Measurements from ENCODE around the gene TNNT3.

Gene TNNT3

DNA sequence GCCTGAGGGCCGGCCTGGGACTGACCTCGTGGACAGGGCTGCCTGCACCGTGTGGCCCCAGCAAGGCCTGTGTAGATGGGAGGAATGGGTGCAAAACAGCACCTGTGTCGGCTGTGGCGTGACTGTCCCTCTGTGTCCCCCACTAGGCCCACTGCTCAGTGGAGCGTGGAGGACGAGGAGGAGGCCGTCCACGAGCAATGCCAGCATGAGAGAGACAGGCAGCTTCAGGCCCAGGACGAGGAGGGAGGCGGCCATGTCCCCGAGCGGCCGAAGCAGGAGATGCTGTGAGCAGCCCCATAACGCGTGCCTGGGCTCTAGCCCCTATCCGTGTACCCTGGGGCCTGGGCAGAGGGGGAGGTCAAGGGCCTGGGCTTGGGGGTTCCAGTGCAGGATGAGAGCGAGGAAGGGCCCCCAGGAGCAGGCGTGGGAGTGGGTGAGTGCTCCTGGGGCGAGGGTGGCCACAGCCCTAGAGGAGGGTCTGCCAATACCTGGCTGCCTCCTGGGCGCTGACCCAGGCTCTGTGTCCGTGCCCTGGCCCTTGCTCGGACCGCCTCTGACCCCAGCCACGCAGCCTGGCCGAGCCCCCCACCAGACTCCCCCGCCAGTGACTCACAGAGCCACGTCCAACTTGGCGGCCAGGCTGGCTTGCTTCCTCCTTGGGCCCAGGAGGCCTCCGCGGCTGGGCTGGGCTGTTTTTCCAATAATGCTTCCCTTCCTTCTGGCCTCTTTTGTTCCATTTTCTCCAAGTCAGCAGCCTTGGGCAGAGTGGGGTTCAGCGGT is 39.4 kb upstream of the TNNT3 start:
- Histone ChIP-seq H3K9me3 (ENCODE audit: severe bottlenecking) (no peaks in the 10 kb centered on the region), H3K4me3 (ENCODE audit: severe bottlenecking) (no peak overlapping the region), H3K4me1 (ENCODE audit: insufficient read depth, poor library complexity, severe bottlenecking) (peaks cover 16% of the 10 kb centered on the region), H3K36me3 (ENCODE audit: low read depth) (no peaks in the 10 kb centered on the region), H3K27ac (ENCODE audit: poor library complexity, severe bottlenecking) (peak overlapping the region; percentile 27), H3K27me3 (ENCODE audit: insufficient read depth, poor library complexity, severe bottlenecking) (no peaks in the 10 kb centered on the region)
- ATAC-seq (ENCODE audit: low read depth): no peak
- peak; percentile 59 for DNase-seq (ENCODE audit: low spot score)
- TF ChIP-seq, protein P1, sequence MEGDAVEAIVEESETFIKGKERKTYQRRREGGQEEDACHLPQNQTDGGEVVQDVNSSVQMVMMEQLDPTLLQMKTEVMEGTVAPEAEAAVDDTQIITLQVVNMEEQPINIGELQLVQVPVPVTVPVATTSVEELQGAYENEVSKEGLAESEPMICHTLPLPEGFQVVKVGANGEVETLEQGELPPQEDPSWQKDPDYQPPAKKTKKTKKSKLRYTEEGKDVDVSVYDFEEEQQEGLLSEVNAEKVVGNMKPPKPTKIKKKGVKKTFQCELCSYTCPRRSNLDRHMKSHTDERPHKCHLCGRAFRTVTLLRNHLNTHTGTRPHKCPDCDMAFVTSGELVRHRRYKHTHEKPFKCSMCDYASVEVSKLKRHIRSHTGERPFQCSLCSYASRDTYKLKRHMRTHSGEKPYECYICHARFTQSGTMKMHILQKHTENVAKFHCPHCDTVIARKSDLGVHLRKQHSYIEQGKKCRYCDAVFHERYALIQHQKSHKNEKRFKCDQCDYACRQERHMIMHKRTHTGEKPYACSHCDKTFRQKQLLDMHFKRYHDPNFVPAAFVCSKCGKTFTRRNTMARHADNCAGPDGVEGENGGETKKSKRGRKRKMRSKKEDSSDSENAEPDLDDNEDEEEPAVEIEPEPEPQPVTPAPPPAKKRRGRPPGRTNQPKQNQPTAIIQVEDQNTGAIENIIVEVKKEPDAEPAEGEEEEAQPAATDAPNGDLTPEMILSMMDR (IDR thresholded peaks at IDR 0.05; ENCODE audit: poor library complexity, severe bottlenecking): no peak

DNA sequence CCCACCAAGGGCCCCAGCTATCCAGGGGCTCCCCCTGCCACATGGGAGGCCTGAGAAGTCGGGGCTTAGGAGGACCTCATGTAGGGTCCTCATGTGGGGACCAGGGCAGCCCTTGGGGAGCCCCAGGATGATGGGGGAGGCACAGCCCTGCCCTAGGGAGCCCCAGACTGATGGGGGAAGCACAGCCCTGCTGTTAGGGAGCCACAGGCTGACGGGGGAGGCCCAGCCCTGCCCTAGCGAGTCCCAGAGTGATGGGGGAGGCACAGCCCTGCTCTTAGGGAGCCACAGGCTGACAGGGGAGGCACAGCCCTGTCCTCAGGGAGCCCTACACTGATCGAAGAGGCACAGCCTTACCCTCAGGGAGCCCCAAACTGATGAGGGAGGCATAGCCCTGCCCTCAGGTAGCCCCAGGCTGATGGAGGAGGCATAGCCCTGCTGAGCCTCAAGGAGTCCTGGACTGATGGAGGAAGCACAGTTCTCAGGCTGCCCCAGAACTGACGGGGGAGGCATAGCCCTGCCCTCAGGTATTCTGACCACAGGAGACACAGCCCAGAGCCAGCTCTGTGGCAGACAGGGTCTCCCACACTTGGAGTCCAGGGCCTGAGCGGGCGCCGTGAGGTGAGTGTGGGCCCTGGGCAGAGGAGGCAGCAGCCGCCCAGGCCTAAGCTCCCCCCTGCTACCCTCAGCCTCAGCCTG is 38.6 kb upstream of the TNNT3 start:
- Histone ChIP-seq H3K9me3 (ENCODE audit: severe bottlenecking) (no peaks in the 10 kb centered on the region), H3K27ac (ENCODE audit: poor library complexity, severe bottlenecking) (peak overlapping the region; percentile 27), H3K27me3 (ENCODE audit: insufficient read depth, poor library complexity, severe bottlenecking) (no peaks in the 10 kb centered on the region), H3K36me3 (ENCODE audit: low read depth) (no peaks in the 10 kb centered on the region), H3K4me1 (ENCODE audit: insufficient read depth, poor library complexity, severe bottlenecking) (peaks cover 16% of the 10 kb centered on the region), H3K4me3 (ENCODE audit: severe bottlenecking) (no peak overlapping the region)
- DNase-seq (ENCODE audit: low spot score): peak; percentile 23
- peak; percentile 8; the same call in 1 of the 3 replicates for ATAC-seq (ENCODE audit: low read depth)
- TF ChIP-seq, protein P1 (IDR thresholded peaks at IDR 0.05; ENCODE audit: poor library complexity, severe bottlenecking): no peak

DNA sequence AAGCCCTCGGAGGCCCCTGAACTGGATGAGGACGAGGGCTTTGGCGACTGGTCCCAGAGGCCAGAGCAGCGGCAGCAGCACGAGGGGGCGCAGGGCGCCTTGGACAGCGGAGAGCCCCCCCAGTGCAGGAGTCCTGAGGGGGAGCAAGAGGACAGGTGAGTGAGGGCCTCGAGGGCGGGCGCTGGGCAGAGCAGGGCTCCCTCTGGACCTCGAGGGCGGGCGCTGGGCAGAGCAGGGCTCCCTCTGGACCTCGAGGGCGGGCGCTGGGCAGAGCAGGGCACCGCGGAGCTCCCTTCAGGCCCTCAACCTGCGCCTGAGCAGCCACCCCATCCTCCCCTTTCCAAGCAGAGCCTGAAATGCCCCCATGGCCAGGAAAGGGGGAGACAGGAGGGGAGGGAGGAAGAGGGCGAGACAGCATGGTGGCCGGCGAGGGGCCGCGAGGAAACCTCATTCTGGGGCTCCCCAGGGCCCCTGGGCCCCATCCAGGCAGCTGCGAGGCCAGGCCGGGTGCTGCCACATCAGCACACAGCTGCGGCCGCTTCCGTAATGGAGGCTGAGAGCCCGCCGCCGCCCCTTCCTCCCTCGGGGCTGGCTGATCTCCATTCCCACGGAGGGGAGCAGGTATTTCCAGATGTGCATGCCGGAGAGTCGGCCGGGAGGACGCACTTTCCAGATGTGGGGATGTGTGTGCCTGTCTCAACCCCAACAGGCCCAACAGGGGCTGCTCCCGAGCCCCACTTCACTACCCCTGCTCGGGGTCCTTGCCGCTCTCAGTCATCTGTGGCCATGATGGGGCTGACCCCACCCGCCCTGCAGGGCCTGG is 37.9 kb upstream of the TNNT3 start:
- no peak for DNase-seq (ENCODE audit: low spot score)
- ATAC-seq (ENCODE audit: low read depth): no peak
- Histone ChIP-seq H3K4me3 (ENCODE audit: severe bottlenecking) (no peak overlapping the region), H3K36me3 (ENCODE audit: low read depth) (no peaks in the 10 kb centered on the region), H3K4me1 (ENCODE audit: insufficient read depth, poor library complexity, severe bottlenecking) (peaks cover 9% of the 10 kb centered on the region), H3K27ac (ENCODE audit: poor library complexity, severe bottlenecking) (no peak overlapping the region), H3K9me3 (ENCODE audit: severe bottlenecking) (no peaks in the 10 kb centered on the region), H3K27me3 (ENCODE audit: insufficient read depth, poor library complexity, severe bottlenecking) (no peaks in the 10 kb centered on the region)
- TF ChIP-seq, protein P1 (IDR thresholded peaks at IDR 0.05; ENCODE audit: poor library complexity, severe bottlenecking): no peak

DNA sequence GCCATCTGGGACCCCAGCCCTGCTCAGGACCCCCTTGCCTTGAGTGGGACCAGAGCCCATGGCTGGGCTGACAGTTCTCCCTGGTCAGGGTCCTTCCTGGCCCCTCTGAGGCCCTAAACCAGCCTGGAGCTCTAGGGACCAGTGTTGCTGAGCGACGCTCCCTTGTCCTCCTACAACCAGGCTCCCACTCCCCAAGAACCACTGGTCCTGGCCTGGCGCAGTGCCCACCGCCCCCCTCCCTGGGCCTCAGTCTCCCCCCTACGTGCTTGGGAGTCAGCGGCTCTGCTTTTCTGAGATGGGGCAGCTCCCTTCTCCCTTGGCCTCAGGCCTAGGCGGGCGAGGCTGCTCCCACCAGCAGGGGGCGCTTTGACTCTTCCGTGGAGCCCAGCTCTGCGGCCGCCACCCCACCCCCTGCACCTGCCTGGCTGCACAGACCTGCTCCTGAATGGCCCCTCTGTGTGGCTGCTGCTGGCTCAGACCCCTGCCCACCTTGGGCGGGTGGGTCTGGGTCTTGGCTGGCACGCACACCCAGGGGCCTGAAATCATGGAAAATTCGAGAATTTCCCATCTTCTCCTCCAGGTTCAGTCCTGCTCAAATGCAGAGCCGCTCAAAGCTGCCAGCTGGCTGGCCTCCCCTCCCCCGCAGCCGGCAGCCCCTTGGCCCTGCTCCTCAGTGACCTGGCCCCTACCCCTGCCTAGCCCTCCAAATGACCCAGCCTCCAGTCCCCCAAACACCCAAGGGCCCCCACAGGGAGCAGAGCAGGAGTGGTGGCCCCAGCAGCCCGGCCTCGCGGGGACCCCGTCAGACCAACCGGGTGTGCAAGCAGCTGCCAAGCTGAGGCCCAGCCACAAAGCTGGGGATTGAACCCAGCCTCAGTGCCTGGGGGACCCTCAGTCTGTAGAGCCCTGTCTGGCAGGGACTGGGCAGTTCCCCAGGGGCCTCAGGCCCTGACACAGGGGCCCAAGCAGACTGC is 37.0 kb upstream of the TNNT3 start:
- Histone ChIP-seq H3K4me1 (ENCODE audit: insufficient read depth, poor library complexity, severe bottlenecking) (peaks cover 1% of the 10 kb centered on the region), H3K27me3 (ENCODE audit: insufficient read depth, poor library complexity, severe bottlenecking) (no peaks in the 10 kb centered on the region), H3K36me3 (ENCODE audit: low read depth) (no peaks in the 10 kb centered on the region), H3K27ac (ENCODE audit: poor library complexity, severe bottlenecking) (no peak overlapping the region), H3K9me3 (ENCODE audit: severe bottlenecking) (no peaks in the 10 kb centered on the region), H3K4me3 (ENCODE audit: severe bottlenecking) (no peak overlapping the region)
- ATAC-seq (ENCODE audit: low read depth) (peak; percentile 86), DNase-seq (ENCODE audit: low spot score) (peak; percentile 71)
- TF ChIP-seq, protein P1 (IDR thresholded peaks at IDR 0.05; ENCODE audit: poor library complexity, severe bottlenecking): peak; percentile 91

Data from RWPE2 (cell line).